Duodenal mucosa (tissue), 2 donors: ENCODE measurements around the gene PRKAR1B.
A peak's percentile ranks its signal among the peaks of the same experiment; 100 is the strongest.

Experiments used
- H3K27ac ChIP-seq: one replicate; pipeline ENCODE4 v1.7.0; 2013; ENCODE audit warnings: low read depth, low read length
- H3K27me3 ChIP-seq, 2 donors: one replicate each; pipeline ENCODE4 v1.7.0; 2013; ENCODE audit warnings: low read length in 2 of 2, control low read depth in 1 of 2; ENCODE audit not compliant: insufficient read depth in 2 of 2, control insufficient read depth in 1 of 2
- H3K36me3 ChIP-seq, 2 donors: one replicate each; pipeline ENCODE4 v1.7.0; 2013; ENCODE audit warnings: low read length in 2 of 2, control low read depth in 1 of 2; ENCODE audit not compliant: insufficient read depth in 2 of 2, control insufficient read depth in 1 of 2
- H3K4me1 ChIP-seq, 2 donors: one replicate each; pipeline ENCODE4 v1.7.0; 2013; ENCODE audit warnings: low read length in 2 of 2, control low read depth in 1 of 2; ENCODE audit not compliant: insufficient read depth in 2 of 2, control insufficient read depth in 1 of 2
- H3K4me3 ChIP-seq, 2 donors: one replicate each; pipeline ENCODE4 v1.7.0; 2013; ENCODE audit warnings: low read length in 2 of 2, low read depth in 1 of 2
- H3K9ac ChIP-seq, 2 donors: one replicate each; pipeline ENCODE4 v1.7.0; 2013; ENCODE audit warnings: low read length in 2 of 2, low read depth in 1 of 2
- H3K9me3 ChIP-seq, 2 donors: one replicate each; pipeline ENCODE4 v1.7.0; 2013; ENCODE audit warnings: low read length in 2 of 2, control low read depth in 1 of 2; ENCODE audit not compliant: control insufficient read depth in 1 of 2

The PRKAR1B gene

DNA sequence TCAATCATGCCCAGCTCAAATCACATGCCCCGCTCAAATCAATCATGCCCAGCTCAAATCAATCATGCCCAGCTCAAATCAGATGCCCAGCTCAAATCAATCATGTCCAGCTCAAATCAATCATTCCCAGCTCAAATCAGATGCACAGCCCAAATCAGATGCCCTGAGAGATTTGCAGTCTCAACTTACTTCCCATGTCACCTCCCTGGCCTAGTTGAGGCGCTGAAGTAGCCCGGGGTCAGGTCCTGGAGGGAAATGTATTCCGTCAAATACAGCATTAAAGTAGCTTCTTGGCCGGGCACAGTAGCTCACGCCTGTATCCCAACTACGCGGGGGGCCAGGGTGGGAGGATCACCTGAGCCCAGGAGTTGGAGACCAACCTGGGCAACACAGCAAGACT, 15.7 kb upstream of the PRKAR1B start:
- peaks cover 10 to 63% of the 10 kb centered on the region in 2 donors for H3K36me3 ChIP-seq
- H3K27me3 ChIP-seq, result no peaks in the 10 kb centered on the region
- H3K27ac ChIP-seq, result no peak overlapping the region
- no peaks in the 10 kb centered on the region for H3K4me1 ChIP-seq
- no peak overlapping the region for H3K9ac ChIP-seq
- H3K4me3 ChIP-seq, result no peak overlapping the region
- no peaks in the 10 kb centered on the region for H3K9me3 ChIP-seq

DNA sequence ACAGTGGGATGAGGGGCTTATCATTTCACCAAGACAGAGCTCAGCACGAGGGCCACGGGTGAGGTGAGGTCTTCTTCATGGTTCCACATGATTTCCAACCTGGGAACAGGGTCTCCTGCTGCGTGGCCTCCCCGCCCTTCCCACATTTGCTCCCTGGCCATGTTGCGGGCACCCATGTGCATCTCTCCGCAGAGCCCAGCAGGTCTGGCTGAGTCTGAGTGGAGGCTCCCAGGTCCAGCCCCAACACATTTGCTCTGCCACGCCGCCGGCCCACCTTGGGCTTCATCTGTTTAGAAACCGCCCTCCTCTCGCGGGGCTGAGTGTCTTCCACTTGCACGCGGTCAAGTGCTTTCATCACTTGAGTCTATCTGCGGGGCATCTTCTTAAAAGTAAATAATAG, 14.8 kb upstream of the PRKAR1B start:
- Histone ChIP-seq H3K9me3 (no peaks in the 10 kb centered on the region), H3K9ac (no peak overlapping the region), H3K27me3 (no peaks in the 10 kb centered on the region), H3K27ac (no peak overlapping the region), H3K36me3 (peaks cover 10 to 65% of the 10 kb centered on the region in 2 donors), H3K4me3 (no peak overlapping the region), H3K4me1 (no peaks in the 10 kb centered on the region)

DNA sequence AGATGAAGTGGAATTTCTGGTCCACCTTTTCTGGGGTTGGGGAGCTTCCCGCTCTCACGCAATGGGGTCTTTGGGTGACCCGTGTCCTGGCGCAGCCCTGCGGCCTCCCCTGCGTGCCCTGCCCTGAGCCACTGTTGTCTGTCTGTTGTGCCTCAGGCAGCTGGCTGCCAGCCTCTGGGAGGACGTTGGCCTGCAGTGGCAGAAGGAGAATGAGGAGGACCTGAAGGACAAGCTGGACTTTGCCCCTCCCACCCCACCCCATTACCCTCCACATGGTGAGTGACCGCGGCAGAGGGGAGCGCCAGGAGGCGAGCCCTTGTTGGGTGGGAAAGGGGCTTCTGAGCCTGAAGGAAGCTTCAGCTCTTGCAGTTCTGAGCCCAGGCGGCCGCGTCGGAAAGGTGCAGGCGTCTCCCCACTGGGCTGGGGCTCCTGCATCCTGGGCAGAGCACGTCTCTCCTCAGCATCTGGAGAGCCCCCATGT, 14.2 kb upstream of the PRKAR1B start:
- Histone ChIP-seq H3K27me3 (no peaks in the 10 kb centered on the region), H3K9ac (no peak overlapping the region), H3K4me1 (no peaks in the 10 kb centered on the region), H3K27ac (no peak overlapping the region), H3K4me3 (no peak overlapping the region), H3K36me3 (peaks cover 10 to 62% of the 10 kb centered on the region in 2 donors), H3K9me3 (no peaks in the 10 kb centered on the region)

DNA sequence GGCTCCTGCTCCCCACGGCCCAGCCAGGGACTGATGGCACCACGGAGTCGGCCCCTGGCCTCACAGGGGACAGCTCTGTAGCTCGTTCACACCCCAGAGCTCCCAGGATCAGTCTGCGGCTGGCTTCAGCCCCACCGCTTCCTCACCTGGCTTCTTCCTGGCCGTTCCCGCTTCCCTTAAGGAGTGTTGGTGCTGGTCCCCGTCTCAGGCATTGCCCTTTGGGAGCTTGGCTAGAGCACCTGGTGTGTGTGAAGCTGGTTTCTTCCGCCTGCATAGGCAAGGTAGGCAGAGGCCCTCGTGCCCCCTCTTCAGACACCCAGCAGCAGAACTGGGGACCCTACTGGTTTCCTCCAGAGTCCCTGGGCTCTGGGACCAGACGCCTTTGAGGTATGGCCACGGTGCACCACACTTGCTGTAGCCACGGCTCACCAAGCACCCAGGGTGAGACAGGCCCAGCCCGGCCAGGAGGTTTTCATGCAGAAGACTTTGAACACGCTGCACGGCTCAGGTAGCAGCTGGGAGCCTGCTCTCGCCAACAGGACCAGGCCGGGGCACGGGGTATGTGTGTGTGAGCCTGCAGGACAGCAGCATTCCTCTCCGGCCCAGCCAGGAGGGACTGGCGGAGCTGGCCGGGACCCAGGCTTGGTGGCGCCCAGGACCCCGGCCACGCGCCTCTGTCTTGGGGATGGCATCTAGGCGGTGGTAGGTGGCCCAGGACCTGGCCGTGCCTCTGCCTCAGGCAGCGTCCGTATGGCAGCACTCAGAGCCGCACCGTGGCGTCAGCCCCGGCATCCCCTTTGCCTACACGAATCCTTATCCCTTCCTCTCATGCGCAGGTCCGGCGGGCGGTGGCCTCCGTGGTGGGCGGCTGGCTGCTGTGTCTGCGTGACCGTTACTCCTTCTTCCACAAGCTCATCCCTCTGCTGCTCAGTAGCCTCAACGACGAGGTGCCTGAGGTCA, 13.2 kb upstream of the PRKAR1B start:
- peaks cover 5 to 57% of the 10 kb centered on the region in 2 donors for H3K36me3 ChIP-seq
- no peaks in the 10 kb centered on the region for H3K27me3 ChIP-seq
- H3K27ac ChIP-seq, result no peak overlapping the region
- H3K9me3 ChIP-seq, result peaks cover under 1 to 1% of the 10 kb centered on the region in 2 donors
- no peak overlapping the region for H3K4me3 ChIP-seq
- H3K9ac ChIP-seq, result no peak overlapping the region
- H3K4me1 ChIP-seq, result no peaks in the 10 kb centered on the region

DNA sequence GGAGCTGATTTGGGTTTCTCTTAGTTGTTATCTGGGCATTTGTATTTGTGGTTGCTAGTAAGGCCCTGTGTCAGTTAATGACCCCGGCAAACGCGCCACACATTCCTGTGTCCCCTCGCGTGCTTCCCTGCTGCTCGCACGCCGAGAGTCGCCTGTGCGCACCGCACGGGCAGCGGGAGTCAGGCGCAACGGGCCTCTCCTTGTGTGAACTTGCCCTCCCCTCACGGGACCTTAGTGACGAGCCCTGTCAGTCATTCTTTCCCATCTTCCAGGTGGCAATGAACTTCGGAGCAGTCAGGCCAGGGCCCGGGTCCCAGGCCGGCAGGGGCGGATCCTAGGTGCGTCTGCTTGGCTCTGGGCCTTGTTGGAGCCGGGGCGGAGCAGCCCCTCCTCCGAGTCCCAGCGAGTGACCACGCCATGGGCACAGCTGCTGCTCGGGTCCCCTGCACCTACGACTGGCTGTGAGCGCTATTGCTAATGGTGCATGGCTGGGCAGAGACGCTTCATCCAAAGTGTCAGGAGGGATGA, 12.4 kb upstream of the PRKAR1B start:
- H3K9ac ChIP-seq, result no peak overlapping the region
- peaks cover 4 to 57% of the 10 kb centered on the region in 2 donors for H3K36me3 ChIP-seq
- H3K4me1 ChIP-seq, result no peaks in the 10 kb centered on the region
- H3K4me3 ChIP-seq, result no peak overlapping the region
- H3K27me3 ChIP-seq, result no peaks in the 10 kb centered on the region
- peaks cover 8% of the 10 kb centered on the region in 2 donors for H3K9me3 ChIP-seq
- H3K27ac ChIP-seq, result no peak overlapping the region

DNA sequence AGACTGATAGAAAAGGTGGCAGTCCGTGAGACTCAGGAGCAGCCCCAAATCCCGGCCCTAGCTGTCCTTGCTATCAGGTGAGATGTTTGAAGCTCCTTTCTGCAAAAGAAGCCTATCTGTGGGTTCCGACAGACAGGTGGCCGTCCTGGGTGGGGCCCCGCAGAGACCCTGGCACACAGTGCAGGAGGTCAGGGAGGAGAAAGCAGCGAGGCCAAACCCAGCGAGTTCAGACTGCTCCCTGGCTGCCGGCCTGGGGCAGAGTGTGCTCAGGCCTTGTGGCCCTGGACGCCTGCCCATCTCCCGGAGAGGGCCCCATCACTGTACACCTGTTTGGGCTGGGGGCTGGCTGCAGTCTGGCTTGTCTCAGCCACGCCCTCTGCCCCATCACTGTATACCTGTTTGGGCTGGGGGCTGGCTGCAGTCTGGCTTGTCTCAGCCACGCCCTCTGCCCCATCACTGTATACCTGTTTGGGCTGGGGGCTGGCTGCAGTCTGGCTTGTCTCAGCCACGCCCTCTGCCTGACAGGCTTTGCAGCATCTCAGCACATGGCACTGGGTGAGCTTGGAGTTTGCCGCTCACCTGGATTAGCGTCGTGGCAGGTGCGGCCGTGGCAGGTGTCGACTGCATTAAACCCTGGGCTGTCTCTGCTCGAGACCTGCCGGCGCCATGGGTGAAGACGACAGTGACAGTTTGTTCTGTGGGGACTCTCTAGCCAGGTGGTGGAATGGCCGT, 11.8 kb upstream of the PRKAR1B start:
- Histone ChIP-seq H3K27ac (no peak overlapping the region), H3K36me3 (peaks cover 4 to 61% of the 10 kb centered on the region in 2 donors), H3K4me1 (no peaks in the 10 kb centered on the region)

DNA sequence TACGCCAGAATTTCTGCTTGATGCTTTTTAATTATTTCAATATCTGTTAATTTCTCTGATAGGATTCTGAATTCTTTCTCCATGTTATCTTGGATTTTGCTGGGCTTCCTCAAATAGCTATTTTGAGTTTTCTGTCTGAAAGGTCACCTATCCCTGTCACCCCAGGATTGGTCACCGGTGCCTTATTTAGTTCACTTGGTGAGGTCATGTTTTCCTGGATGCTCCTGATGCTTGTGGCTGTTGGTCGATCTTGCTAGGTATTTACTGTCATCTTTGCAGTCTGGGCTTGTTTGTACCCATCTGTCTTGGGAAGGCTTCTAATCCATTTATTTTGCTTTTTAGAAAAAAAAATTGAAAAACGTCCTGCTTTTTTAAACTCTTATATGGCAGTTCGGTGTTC, 11.2 kb upstream of the PRKAR1B start:
- Histone ChIP-seq H3K27ac (no peak overlapping the region), H3K9me3 (peaks cover 14 to 16% of the 10 kb centered on the region in 2 donors), H3K4me3 (no peak overlapping the region), H3K4me1 (no peaks in the 10 kb centered on the region), H3K9ac (no peak overlapping the region), H3K27me3 (no peaks in the 10 kb centered on the region), H3K36me3 (peaks cover 4 to 59% of the 10 kb centered on the region in 2 donors)

More for the DNA sequence above, 11.8 kb upstream of the PRKAR1B start:
- H3K9ac ChIP-seq, result no peak overlapping the region
- H3K4me3 ChIP-seq, result no peak overlapping the region
- H3K9me3 ChIP-seq, result peaks cover 14% of the 10 kb centered on the region in 2 donors
- no peaks in the 10 kb centered on the region for H3K27me3 ChIP-seq

DNA sequence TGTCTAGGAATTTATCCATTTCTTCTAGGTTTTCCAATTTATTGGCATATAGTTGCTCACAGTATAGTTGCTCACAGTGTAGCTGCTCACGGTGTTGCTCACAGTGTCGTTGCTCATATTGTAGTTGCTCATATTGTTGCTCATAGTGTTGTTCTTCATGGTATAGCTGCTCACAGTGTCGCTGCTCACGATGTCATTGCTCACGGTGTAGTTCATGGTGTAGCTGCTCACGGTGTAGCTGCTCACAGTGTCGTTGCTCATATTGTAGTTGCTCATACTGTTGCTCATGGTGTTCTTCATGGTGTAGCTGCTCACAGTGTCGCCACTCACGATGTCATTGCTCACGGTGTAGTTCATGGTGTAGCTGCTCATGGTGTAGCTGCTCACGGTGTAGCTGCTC, 7.7 kb upstream of the PRKAR1B start:
- Histone ChIP-seq H3K27ac (no peak overlapping the region), H3K27me3 (no peaks in the 10 kb centered on the region), H3K4me1 (peaks cover 9% of the 10 kb centered on the region in 2 donors), H3K9ac (no peak overlapping the region), H3K36me3 (peaks cover 4 to 50% of the 10 kb centered on the region in 2 donors), H3K9me3 (peaks cover 14 to 16% of the 10 kb centered on the region in 2 donors), H3K4me3 (peak overlapping the region in 1 of 2 donors; percentile 9)

DNA sequence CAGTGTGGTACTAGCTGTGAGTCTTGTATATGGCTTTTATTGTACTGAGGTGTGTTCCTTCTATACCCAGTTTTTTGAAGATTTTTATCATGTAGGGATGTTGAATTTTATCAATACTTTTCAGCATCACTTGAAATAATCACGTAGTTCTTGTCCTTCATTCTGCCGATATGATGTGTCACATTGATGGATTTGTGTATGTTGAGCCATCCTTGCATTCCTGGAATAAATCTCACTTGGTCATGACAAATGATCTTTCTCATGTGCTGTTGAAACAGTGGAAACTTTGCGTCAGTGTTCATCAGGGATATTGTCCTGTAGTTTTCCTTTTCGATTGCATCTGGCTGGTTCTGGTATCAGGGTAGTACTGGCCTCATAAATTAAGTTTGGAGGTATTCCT, 7.1 kb upstream of the PRKAR1B start:
- H3K9me3 ChIP-seq, result peaks cover 14 to 16% of the 10 kb centered on the region in 2 donors
- H3K9ac ChIP-seq, result no peak overlapping the region
- H3K27ac ChIP-seq, result no peak overlapping the region
- no peak overlapping the region for H3K4me3 ChIP-seq
- H3K36me3 ChIP-seq, result peaks cover 4 to 50% of the 10 kb centered on the region in 2 donors
- H3K27me3 ChIP-seq, result no peaks in the 10 kb centered on the region
- H3K4me1 ChIP-seq, result peaks cover 9% of the 10 kb centered on the region in 2 donors

DNA sequence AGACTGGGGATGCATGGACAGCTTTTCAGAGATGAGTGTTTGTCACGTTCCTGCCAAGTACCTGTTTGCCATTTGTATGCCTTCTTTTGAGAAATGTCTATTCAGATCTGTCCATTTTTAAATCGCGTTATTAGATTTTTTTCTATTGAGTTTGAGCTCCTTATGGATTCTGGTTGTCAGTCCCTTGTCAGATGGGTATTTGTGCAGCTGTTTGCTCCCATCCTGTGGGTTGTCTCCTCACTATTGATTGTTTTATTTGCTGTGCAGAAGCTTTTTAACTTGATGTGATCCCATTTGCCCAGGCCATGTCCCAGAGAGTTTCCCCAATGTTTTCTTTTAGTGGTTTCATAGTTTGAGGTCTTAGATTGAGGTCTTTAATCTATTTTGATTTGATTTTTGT, 5.5 kb upstream of the PRKAR1B start:
- peaks cover 4 to 42% of the 10 kb centered on the region in 2 donors for H3K36me3 ChIP-seq
- peaks cover 9 to 19% of the 10 kb centered on the region in 2 donors for H3K4me1 ChIP-seq
- no peaks in the 10 kb centered on the region for H3K27me3 ChIP-seq
- H3K4me3 ChIP-seq, result no peak overlapping the region
- no peak overlapping the region for H3K27ac ChIP-seq
- peaks cover 14 to 16% of the 10 kb centered on the region in 2 donors for H3K9me3 ChIP-seq
- H3K9ac ChIP-seq, result peak overlapping the region in 1 of 2 donors; percentile 32
